ENCODE data around the gene GPC2.

The GPC2 gene

GRCh38 chr7:100170101-100170897 lies 6.9 kb downstream of the GPC2 start:
- no peak overlapping the region for H3K4me3 ChIP-seq (ENCODE audit: low read depth, low read length)
- TF ChIP-seq, protein P1, sequence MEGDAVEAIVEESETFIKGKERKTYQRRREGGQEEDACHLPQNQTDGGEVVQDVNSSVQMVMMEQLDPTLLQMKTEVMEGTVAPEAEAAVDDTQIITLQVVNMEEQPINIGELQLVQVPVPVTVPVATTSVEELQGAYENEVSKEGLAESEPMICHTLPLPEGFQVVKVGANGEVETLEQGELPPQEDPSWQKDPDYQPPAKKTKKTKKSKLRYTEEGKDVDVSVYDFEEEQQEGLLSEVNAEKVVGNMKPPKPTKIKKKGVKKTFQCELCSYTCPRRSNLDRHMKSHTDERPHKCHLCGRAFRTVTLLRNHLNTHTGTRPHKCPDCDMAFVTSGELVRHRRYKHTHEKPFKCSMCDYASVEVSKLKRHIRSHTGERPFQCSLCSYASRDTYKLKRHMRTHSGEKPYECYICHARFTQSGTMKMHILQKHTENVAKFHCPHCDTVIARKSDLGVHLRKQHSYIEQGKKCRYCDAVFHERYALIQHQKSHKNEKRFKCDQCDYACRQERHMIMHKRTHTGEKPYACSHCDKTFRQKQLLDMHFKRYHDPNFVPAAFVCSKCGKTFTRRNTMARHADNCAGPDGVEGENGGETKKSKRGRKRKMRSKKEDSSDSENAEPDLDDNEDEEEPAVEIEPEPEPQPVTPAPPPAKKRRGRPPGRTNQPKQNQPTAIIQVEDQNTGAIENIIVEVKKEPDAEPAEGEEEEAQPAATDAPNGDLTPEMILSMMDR (IDR thresholded peaks at IDR 0.05; ENCODE audit: insufficient read depth, low read depth, low read length, missing control alignments) = no peak
- no peak for DNase-seq (ENCODE audit: low read depth)

DNA sequence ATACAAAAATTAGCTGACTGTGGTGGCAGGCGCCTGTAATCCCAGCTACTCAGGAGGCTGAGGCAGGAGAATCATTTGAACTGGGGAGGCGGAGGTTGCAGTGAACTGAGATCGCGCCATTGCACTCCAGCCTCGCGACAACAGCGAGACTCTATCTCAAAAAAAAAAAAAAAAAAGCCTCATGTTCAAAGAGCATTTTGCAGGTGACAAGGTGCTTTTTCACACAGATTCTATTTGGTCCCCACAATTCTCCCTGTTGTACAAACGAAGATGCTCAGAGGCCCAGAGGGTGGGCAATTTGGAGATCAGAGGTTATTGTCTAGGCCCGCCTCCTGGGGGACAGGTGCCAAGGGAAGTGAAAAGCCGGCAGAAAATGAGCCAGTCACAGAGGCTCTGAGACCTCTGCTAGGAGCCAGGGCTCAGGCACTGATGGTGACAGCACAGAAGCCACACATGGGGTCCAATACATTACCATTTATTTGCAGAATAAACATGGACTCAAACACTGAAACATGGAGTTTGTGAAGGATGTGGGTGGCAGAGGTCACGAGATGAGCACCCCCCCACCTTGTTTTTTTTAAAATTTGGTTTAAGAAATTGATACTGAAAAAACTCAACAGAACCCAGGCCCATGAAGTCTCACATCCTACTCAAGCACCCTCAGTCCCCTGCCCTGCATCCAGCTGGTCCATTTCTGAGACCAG lies 7.9 kb downstream of the GPC2 start:
- H3K4me3 ChIP-seq (ENCODE audit: low read depth, low read length) = no peak overlapping the region
- TF ChIP-seq, protein P1 (IDR thresholded peaks at IDR 0.05; ENCODE audit: insufficient read depth, low read depth, low read length, missing control alignments) = no peak
- no peak for DNase-seq (ENCODE audit: low read depth)

- DNase-seq (ENCODE audit: low read depth) = no peak
- TF ChIP-seq, protein P1 (IDR thresholded peaks at IDR 0.05; ENCODE audit: insufficient read depth, low read depth, low read length, missing control alignments) = no peak
- H3K4me3 ChIP-seq (ENCODE audit: low read depth, low read length) = peak overlapping the region; percentile 12; the same call in 1 of the 2 replicates
Measured at GRCh38 chr7:100167912-100168323, 9.3 kb downstream of the GPC2 start.

DNA sequence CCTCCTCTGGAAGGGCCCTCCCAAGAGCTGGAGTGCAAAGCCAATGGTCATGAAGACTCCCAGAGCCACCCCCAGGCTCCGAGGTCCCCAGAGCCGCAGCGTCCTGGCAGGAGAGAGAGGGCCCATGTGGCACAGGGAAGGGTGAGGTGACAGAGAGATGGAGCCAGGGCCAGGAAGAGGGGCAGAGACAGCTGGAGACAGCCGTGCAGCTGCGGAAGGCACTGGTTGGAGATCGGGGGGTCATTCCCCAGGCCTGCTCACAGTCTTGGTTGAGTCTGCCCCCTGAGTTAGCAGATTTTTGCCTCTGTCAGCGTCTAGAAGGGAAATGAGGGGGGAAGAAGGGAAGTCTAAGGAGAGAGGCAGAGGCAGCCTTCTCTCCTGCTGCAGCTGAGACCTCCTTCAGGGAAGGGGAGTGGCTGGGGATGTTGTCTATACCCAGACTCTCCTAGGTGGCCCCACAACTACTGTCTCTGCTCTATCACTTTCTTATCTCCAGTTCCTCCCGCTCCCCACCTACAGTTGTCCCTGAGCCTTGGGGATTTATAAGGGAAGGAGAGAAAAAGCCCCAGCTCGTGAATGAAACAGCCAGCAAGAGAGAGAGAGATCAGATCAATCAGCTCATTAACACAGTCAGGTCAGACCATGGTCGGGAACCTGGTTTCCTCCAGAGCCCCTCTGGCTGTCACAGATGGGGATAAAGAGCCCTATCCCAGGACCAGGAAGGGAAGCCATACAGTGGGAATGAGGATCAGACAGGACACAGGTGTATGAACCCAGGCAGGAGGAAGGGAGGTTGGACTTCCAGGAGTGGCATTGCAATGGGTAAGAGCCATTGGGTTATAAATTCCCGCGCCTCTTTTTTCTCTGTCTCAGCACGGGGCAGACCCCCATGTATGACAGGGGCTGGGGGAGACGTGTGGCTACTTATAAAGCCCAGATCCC lies 9.9 kb downstream of the GPC2 start:
- H3K4me3 ChIP-seq (ENCODE audit: low read depth, low read length) = no peak overlapping the region
- TF ChIP-seq, protein P1 (IDR thresholded peaks at IDR 0.05; ENCODE audit: insufficient read depth, low read depth, low read length, missing control alignments) = no peak
- no peak for DNase-seq (ENCODE audit: low read depth)

- TF ChIP-seq, protein P1 (IDR thresholded peaks at IDR 0.05; ENCODE audit: insufficient read depth, low read depth, low read length, missing control alignments) = no peak
- no peak for DNase-seq (ENCODE audit: low read depth)
- no peak overlapping the region for H3K4me3 ChIP-seq (ENCODE audit: low read depth, low read length)
Measured at GRCh38 chr7:100166317-100166940, 10.8 kb downstream of the GPC2 start.

DNA sequence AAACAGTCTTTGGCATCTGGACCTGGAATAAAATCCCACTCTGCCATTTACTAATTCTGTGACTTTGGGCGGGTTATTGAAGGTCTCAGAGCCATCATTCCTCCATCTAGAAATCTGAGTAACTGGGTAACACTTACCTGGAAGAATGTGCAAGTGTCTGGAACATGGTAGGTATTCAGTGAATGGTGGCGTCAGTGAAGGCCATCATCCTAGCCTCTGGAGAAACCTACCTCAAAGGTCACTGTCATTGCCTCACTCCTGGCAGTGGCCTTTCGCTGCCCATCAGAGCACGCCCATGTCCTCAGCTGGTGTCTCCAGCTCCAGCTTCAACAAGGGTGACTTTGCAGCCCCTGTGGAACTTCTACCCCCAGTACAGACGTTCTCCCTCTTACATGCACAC lies 13.3 kb downstream of the GPC2 start:
- no peak overlapping the region for H3K4me3 ChIP-seq (ENCODE audit: low read depth, low read length)
- TF ChIP-seq, protein P1 (IDR thresholded peaks at IDR 0.05; ENCODE audit: insufficient read depth, low read depth, low read length, missing control alignments) = no peak
- no peak for DNase-seq (ENCODE audit: low read depth)

Data from GM12865 (cell line).